Measurements from ENCODE around the gene RPE65. TPM values are rescaled to one million over a fixed set of nuclear protein-coding genes. Genes with fewer than 3 reads are reported as not detected.
A peak's percentile ranks its signal among the peaks of the same experiment; 100 is the strongest.

RPE65 gene
- total and polyA plus RNA-seq, 2 experiments from 2014 or later, result not detected

DNA sequence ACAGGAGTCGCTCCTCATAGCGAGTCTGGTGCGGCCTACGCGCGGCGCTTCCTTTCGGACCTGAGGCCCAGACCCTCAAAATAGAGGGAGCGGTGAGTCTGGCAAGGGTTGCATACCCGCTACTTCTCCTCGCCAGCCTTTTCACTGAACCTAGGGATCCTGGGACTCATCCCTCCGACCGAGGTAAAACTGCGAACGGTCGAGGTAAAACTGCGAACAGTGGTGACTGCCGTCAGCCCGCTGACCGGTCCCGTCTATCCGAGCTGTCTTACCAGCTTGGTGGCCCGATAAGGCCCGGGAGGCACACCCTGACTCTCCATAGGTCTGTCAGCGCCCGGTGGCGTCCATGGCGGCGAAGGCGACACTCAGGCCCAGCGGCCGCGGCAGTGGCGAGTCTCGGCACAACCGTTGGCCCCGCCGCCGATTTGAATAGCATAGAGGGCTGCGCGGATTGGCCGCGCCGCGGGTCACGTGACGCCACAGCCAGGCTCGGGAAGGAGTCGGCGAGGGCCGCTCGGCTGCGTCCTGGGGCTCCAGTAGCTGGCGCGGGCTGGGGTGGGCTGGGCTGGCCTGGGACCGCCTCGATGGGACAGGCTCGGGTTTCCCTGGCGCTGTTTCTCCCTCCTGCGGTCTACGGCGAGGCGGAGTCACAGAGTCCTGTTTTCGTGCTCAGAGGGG, 47.1 kb upstream of the RPE65 start, which contains the start of gene DEPDC1 (continued):
- TF ChIP-seq ZNF114 (CRISPR knock-in tag; IDR thresholded peaks at IDR 0.05), result no peak
- TF ChIP-seq ETS1 (IDR thresholded peaks at IDR 0.05), result no peak

DNA sequence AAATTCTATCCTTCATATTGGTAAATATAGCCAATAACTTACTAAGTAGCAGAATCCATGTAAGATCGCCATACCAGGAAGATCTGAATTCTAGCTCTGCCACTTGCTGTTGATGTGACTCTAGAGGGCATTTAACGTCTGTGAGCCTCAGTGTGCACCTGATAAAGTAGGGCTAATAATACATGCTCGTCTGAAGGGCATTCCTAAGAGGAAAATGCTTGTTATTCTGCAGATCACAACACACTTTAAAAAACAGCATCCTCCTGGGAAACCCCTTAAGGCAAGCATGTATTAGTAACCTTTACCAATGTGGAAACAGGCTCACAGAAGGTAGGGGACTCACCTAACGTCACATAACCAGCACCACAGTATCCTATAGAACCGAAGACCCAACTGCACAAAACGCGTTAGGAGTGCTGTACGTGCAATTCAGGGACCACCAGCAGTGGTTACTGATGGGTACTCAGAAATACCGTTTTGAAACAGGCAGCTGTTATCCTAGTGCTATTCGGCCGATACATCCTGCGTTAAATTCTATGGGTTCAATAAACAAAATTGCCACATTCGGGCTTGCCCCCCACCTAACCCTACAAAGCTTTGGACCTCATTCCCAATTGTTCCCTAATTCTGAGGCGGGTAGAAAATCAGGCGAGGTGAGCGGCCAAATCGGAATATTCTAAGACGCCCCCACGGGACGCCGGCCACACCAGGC, 46.4 kb upstream of the RPE65 start:
- peaks cover 12% of the 10 kb centered on the region for H3K36me3 ChIP-seq (ENCODE audit: insufficient read depth)
- Mint-ChIP-seq H3K9me3 (no peaks in the 10 kb centered on the region), H3K4me1 (peaks cover 24% of the 10 kb centered on the region), H3K36me3 (ENCODE audit: low read depth) (peaks cover 22% of the 10 kb centered on the region), H3K27me3 (ENCODE audit: insufficient read depth, low read depth, poor library complexity) (peaks cover 4% of the 10 kb centered on the region), H3K4me3 (peak overlapping the region; percentile 96), H3K27ac (peak overlapping the region; percentile 84; the same call in 1 of the 2 replicates)
- peak overlapping the region; percentile 88 for H3K27ac ChIP-seq (ENCODE audit: low read depth)
- peak overlapping the region; percentile 96 for H2AFZ ChIP-seq
- H3K79me2 ChIP-seq (replicated peaks; ENCODE audit: insufficient read depth), result peaks cover 51% of the 10 kb centered on the region
- H3K4me1 ChIP-seq (ENCODE audit: insufficient read depth), result peaks cover 11% of the 10 kb centered on the region
- ATAC-seq (no peak), DNase-seq (ENCODE audit: low spot score) (no peak)
- H3K4me3 ChIP-seq, result peak overlapping the region; percentile 89
- H3K9me2 ChIP-seq (ENCODE audit: insufficient read depth), result no peaks in the 10 kb centered on the region
- H3K4me2 ChIP-seq, result peak overlapping the region; percentile 91
- no peaks in the 10 kb centered on the region for H3F3A ChIP-seq (replicated peaks; ENCODE audit: low read depth)
- no peaks in the 10 kb centered on the region for H3K27me3 ChIP-seq (ENCODE audit: insufficient read depth)
- H4K20me1 ChIP-seq (replicated peaks; ENCODE audit: insufficient read depth), result no peaks in the 10 kb centered on the region
- TF ChIP-seq EZH2phosphoT487 (IDR thresholded peaks at IDR 0.05; ENCODE audit: unreplicated experiment) (no peak), EZH2 (IDR thresholded peaks at IDR 0.05; ENCODE audit: low read depth, unreplicated experiment) (no peak), CTCF (conservative IDR thresholded peaks at IDR 0.05; ENCODE audit: low read depth in 2 of 2) (no peak), CREB1 (CRISPR knock-in tag; IDR thresholded peaks at IDR 0.05; ENCODE audit: low read depth) (no peak), NANOG (IDR thresholded peaks at IDR 0.05; ENCODE audit: borderline replicate concordance) (no peak), ZNF462 (CRISPR knock-in tag; IDR thresholded peaks at IDR 0.05) (no peak), ZNF331 (CRISPR knock-in tag; IDR thresholded peaks at IDR 0.05; ENCODE audit: low read depth) (no peak), POLR2AphosphoS5 (IDR thresholded peaks at IDR 0.05; ENCODE audit: low read depth) (no peak)
- TF ChIP-seq, protein P1, sequence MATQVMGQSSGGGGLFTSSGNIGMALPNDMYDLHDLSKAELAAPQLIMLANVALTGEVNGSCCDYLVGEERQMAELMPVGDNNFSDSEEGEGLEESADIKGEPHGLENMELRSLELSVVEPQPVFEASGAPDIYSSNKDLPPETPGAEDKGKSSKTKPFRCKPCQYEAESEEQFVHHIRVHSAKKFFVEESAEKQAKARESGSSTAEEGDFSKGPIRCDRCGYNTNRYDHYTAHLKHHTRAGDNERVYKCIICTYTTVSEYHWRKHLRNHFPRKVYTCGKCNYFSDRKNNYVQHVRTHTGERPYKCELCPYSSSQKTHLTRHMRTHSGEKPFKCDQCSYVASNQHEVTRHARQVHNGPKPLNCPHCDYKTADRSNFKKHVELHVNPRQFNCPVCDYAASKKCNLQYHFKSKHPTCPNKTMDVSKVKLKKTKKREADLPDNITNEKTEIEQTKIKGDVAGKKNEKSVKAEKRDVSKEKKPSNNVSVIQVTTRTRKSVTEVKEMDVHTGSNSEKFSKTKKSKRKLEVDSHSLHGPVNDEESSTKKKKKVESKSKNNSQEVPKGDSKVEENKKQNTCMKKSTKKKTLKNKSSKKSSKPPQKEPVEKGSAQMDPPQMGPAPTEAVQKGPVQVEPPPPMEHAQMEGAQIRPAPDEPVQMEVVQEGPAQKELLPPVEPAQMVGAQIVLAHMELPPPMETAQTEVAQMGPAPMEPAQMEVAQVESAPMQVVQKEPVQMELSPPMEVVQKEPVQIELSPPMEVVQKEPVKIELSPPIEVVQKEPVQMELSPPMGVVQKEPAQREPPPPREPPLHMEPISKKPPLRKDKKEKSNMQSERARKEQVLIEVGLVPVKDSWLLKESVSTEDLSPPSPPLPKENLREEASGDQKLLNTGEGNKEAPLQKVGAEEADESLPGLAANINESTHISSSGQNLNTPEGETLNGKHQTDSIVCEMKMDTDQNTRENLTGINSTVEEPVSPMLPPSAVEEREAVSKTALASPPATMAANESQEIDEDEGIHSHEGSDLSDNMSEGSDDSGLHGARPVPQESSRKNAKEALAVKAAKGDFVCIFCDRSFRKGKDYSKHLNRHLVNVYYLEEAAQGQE (IDR thresholded peaks at IDR 0.05; ENCODE audit: unreplicated experiment), result no peak

All from GM23338 (cell line).